ENCODE measurements around the gene LARP4B. TPM values are rescaled to one million over a fixed set of nuclear protein-coding genes. Genes with fewer than 3 reads are reported as not detected.
A peak's percentile ranks its signal among the peaks of the same experiment; 100 is the strongest.

Gene LARP4B
- total RNA-seq, 5 donors from 2014 or later (not counting 1 experiment from before 2014, with no cell fraction given): 77.2 to 108 (median 94.0) TPM

DNA sequence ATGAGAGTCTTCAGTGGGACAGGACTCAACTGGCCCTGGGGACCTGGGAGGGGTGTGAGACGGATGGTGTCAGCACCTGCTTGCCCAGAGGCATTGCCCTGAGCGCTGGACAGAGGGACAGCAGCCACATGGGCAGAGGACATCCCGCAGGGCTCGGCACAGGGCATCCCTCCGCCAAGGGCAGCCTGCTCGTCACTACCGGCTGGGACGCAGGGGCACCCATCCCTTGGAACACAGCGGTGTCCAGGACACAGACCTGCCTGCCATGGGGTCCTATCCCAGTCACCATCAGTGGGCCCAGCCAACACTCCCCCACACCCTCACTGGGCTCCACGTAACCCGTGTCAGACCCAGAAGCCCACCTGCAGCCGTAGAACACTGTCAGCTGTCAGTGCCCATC is 109.3 kb downstream of the LARP4B start:
- ChIA-PET CTCF (no interaction called here), POLR2A (no interaction called here)
- WGBS (ENCODE audit: insufficient coverage): 99% methylated on average over 12 of the region's 12 CpGs
- Histone ChIP-seq H3K27me3 (replicated peaks in 1 of 2; ENCODE audit: control insufficient read depth in 2 of 2, extremely low read depth in 1 of 2, insufficient read depth in 2 of 2, low read length in 1 of 2) (no peaks in the 10 kb centered on the region), H3K36me3 (ENCODE audit: control insufficient read depth in 2 of 2, extremely low read depth in 1 of 2, insufficient read depth in 1 of 2, low read length in 1 of 2) (peaks cover 18 to 88% of the 10 kb centered on the region in 2 donors), H3K4me1 (ENCODE audit: control insufficient read depth in 1 of 2, extremely low read depth in 1 of 2, insufficient read depth in 2 of 2, low read length in 2 of 2) (peaks cover 0 to 23% of the 10 kb centered on the region in 2 experiments), H3K27ac (ENCODE audit: low read length) (no peak overlapping the region), H3K9me3 (no peaks in the 10 kb centered on the region), H3K4me3 (ENCODE audit: control insufficient read depth in 1 of 2, extremely low read depth in 1 of 2, low read length in 1 of 2) (no peak overlapping the region)
- Mint-ChIP-seq H3K4me1 (peaks cover 19 to 24% (median 21%) of the 10 kb centered on the region in 3 donors), H3K4me3 (no peak overlapping the region), H3K27ac (no peak overlapping the region), H3K27me3 (no peaks in the 10 kb centered on the region), H3K9me3 (no peaks in the 10 kb centered on the region), H3K36me3 (peaks cover 69% of the 10 kb centered on the region)
- DNase-seq: no peak
- ATAC-seq (replicated peaks in 1 of 4): no peak

GRCh38 chr10:821322-821721 is 110.2 kb downstream of the LARP4B start:
- Mint-ChIP-seq H3K9me3 (no peaks in the 10 kb centered on the region), H3K27ac (peak overlapping the region in 1 of 2 donors; percentile 70), H3K4me3 (no peak overlapping the region), H3K36me3 (peaks cover 69% of the 10 kb centered on the region), H3K27me3 (no peaks in the 10 kb centered on the region), H3K4me1 (peaks cover 19 to 24% (median 21%) of the 10 kb centered on the region in 3 donors)
- Histone ChIP-seq H3K27me3 (replicated peaks in 1 of 2; ENCODE audit: control insufficient read depth in 2 of 2, extremely low read depth in 1 of 2, insufficient read depth in 2 of 2, low read length in 1 of 2) (no peaks in the 10 kb centered on the region), H3K36me3 (ENCODE audit: control insufficient read depth in 2 of 2, extremely low read depth in 1 of 2, insufficient read depth in 1 of 2, low read length in 1 of 2) (peaks cover 27 to 93% of the 10 kb centered on the region in 2 donors), H3K9me3 (no peaks in the 10 kb centered on the region), H3K4me1 (ENCODE audit: control insufficient read depth in 1 of 2, extremely low read depth in 1 of 2, insufficient read depth in 2 of 2, low read length in 2 of 2) (peaks cover 0 to 23% of the 10 kb centered on the region in 2 experiments), H3K27ac (ENCODE audit: low read length) (no peak overlapping the region), H3K4me3 (ENCODE audit: control insufficient read depth in 1 of 2, extremely low read depth in 1 of 2, low read length in 1 of 2) (no peak overlapping the region)
- POLR2A ChIA-PET: no interaction called here
- CTCF ChIA-PET: no interaction called here
- DNase-seq: no peak
- WGBS (ENCODE audit: insufficient coverage): 67% methylated on average over 4 of the region's 5 CpGs
- ATAC-seq (replicated peaks in 1 of 4): no peak

GRCh38 chr10:819816-820215 is 111.7 kb downstream of the LARP4B start:
- ATAC-seq (replicated peaks in 1 of 4) (no peak), DNase-seq (no peak)
- no peak overlapping the region for H3K4me3 Mint-ChIP-seq
- CTCF ChIA-PET: interaction anchor here in 1 of 2 donors (0.6 kb wide), 1 partner anchor 256 kb away, joined by 3 read pairs; no protein-coding TSS in a partner anchor
- no peaks in the 10 kb centered on the region for H3K9me3 Mint-ChIP-seq
- POLR2A ChIA-PET: no interaction called here
- no peaks in the 10 kb centered on the region for H3K9me3 ChIP-seq
- H3K27me3 Mint-ChIP-seq: no peaks in the 10 kb centered on the region
- WGBS (ENCODE audit: insufficient coverage): 97% methylated on average over 8 of the region's 8 CpGs
- H3K4me1 Mint-ChIP-seq: peaks cover 19 to 24% (median 21%) of the 10 kb centered on the region in 3 donors
- peaks cover 0 to 23% of the 10 kb centered on the region in 2 experiments for H3K4me1 ChIP-seq (ENCODE audit: control insufficient read depth in 1 of 2, extremely low read depth in 1 of 2, insufficient read depth in 2 of 2, low read length in 2 of 2)
- peaks cover 33 to 92% of the 10 kb centered on the region in 2 donors for H3K36me3 ChIP-seq (ENCODE audit: control insufficient read depth in 2 of 2, extremely low read depth in 1 of 2, insufficient read depth in 1 of 2, low read length in 1 of 2)
- H3K27me3 ChIP-seq (replicated peaks in 1 of 2; ENCODE audit: control insufficient read depth in 2 of 2, extremely low read depth in 1 of 2, insufficient read depth in 2 of 2, low read length in 1 of 2): no peaks in the 10 kb centered on the region
- H3K27ac Mint-ChIP-seq: peak overlapping the region in 1 of 2 donors; percentile 68
- H3K4me3 ChIP-seq (ENCODE audit: control insufficient read depth in 1 of 2, extremely low read depth in 1 of 2, low read length in 1 of 2): no peak overlapping the region
- H3K36me3 Mint-ChIP-seq: peaks cover 64% of the 10 kb centered on the region
- H3K27ac ChIP-seq (ENCODE audit: low read length): no peak overlapping the region

DNA sequence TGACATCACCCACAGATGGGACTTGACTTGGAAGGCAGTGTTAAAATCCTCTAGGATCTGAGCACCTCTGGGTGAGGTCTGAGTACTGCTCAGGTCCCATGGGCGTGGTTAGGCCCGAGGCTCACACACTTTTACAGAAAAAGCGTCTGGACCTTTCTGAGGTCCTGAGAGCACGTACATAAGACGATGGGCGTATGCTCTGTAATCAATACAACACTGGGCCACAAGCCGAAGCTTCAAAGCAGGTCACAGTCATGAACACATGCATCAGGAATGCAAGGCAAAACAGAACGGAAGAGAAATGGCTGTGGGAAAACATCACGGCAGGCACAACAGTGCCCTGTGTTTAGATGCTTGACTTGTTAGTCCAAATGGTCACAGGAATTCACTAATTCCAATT is 112.2 kb downstream of the LARP4B start:
- peaks cover 69% of the 10 kb centered on the region for H3K36me3 Mint-ChIP-seq

DNA sequence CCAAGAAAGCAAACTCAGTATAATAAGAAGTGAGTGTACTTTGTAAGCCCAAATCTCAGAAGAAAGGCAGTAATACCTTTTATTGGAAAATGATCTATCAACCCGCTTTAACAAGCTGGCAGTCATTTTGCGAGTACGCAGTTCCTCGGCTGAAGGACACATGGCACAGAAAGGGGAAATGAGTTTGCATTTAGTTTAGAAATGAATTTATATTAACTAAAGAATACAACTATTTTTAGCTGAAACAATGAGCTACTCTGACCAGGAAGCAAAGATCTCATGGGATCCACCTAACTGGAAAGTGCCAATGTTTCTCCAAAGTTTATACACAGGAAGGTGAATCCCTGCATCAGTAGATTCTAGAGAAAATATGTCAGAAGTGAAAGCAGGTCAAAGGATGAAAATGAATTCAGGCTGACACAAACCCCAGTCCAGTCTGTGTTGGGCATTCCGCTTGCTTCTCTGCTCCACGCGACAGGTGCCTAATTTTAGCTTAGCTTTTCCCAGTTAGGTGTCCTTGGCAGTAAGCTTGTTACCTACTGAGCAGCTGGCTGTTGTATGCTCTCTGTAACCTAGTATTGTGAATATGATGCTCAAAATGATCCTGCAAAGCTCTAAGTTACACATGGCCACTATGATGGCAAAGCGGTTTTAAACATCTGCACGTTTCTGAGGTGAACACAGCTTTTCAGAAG is 112.8 kb downstream of the LARP4B start:
- ChIA-PET POLR2A (no interaction called here), CTCF (interaction anchor here in 1 of 2 donors (0.8 kb wide), 1 partner anchor 45 kb away, joined by 3 read pairs; no protein-coding TSS in a partner anchor)
- Histone ChIP-seq H3K4me3 (ENCODE audit: control insufficient read depth in 1 of 2, extremely low read depth in 1 of 2, low read length in 1 of 2) (no peak overlapping the region), H3K4me1 (ENCODE audit: control insufficient read depth in 1 of 2, extremely low read depth in 1 of 2, insufficient read depth in 2 of 2, low read length in 2 of 2) (peaks cover 0 to 18% of the 10 kb centered on the region in 2 experiments), H3K36me3 (ENCODE audit: control insufficient read depth in 2 of 2, extremely low read depth in 1 of 2, insufficient read depth in 1 of 2, low read length in 1 of 2) (peaks cover 36 to 93% of the 10 kb centered on the region in 2 donors), H3K9me3 (no peaks in the 10 kb centered on the region), H3K27me3 (replicated peaks in 1 of 2; ENCODE audit: control insufficient read depth in 2 of 2, extremely low read depth in 1 of 2, insufficient read depth in 2 of 2, low read length in 1 of 2) (no peaks in the 10 kb centered on the region), H3K27ac (ENCODE audit: low read length) (no peak overlapping the region)
- Mint-ChIP-seq H3K27me3 (no peaks in the 10 kb centered on the region), H3K4me1 (peaks cover 13 to 18% (median 14%) of the 10 kb centered on the region in 3 donors), H3K27ac (no peak overlapping the region), H3K4me3 (no peak overlapping the region), H3K36me3 (peaks cover 66% of the 10 kb centered on the region), H3K9me3 (no peaks in the 10 kb centered on the region)
- no peak for ATAC-seq (replicated peaks in 1 of 4)
- 94% methylated on average over 5 of the region's 9 CpGs for WGBS (ENCODE audit: insufficient coverage)
- DNase-seq: no peak

More for the DNA sequence above, 112.2 kb downstream of the LARP4B start:
- Mint-ChIP-seq H3K4me3 (no peak overlapping the region), H3K9me3 (no peaks in the 10 kb centered on the region), H3K4me1 (peaks cover 19 to 24% (median 21%) of the 10 kb centered on the region in 3 donors), H3K27me3 (no peaks in the 10 kb centered on the region), H3K27ac (no peak overlapping the region)
- CTCF ChIA-PET: no interaction called here
- POLR2A ChIA-PET: no interaction called here
- ATAC-seq (replicated peaks in 1 of 4) (no peak), DNase-seq (no peak)
- Histone ChIP-seq H3K27me3 (replicated peaks in 1 of 2; ENCODE audit: control insufficient read depth in 2 of 2, extremely low read depth in 1 of 2, insufficient read depth in 2 of 2, low read length in 1 of 2) (no peaks in the 10 kb centered on the region), H3K9me3 (no peaks in the 10 kb centered on the region), H3K4me3 (ENCODE audit: control insufficient read depth in 1 of 2, extremely low read depth in 1 of 2, low read length in 1 of 2) (no peak overlapping the region), H3K36me3 (ENCODE audit: control insufficient read depth in 2 of 2, extremely low read depth in 1 of 2, insufficient read depth in 1 of 2, low read length in 1 of 2) (peaks cover 34 to 93% of the 10 kb centered on the region in 2 donors), H3K27ac (ENCODE audit: low read length) (no peak overlapping the region), H3K4me1 (ENCODE audit: control insufficient read depth in 1 of 2, extremely low read depth in 1 of 2, insufficient read depth in 2 of 2, low read length in 2 of 2) (peaks cover 0 to 23% of the 10 kb centered on the region in 2 experiments)
- WGBS (ENCODE audit: insufficient coverage): 97% methylated on average over 7 of the region's 9 CpGs

GRCh38 chr10:818010-818409 is 113.5 kb downstream of the LARP4B start:
- H3K4me1 ChIP-seq (ENCODE audit: control insufficient read depth in 1 of 2, extremely low read depth in 1 of 2, insufficient read depth in 2 of 2, low read length in 2 of 2): peaks cover 0 to 11% of the 10 kb centered on the region in 2 experiments
- Mint-ChIP-seq H3K27ac (peak overlapping the region in 1 of 2 donors; percentile 5), H3K36me3 (peaks cover 65% of the 10 kb centered on the region), H3K9me3 (no peaks in the 10 kb centered on the region), H3K27me3 (no peaks in the 10 kb centered on the region), H3K4me1 (peaks cover 6 to 11% (median 8%) of the 10 kb centered on the region in 3 donors), H3K4me3 (no peak overlapping the region)
- ChIA-PET CTCF (interaction anchor here in 1 of 2 donors (0.8 kb wide), 1 partner anchor 46 kb away, joined by 3 read pairs; no protein-coding TSS in a partner anchor), POLR2A (no interaction called here)
- H3K36me3 ChIP-seq (ENCODE audit: control insufficient read depth in 2 of 2, extremely low read depth in 1 of 2, insufficient read depth in 1 of 2, low read length in 1 of 2): peaks cover 36 to 93% of the 10 kb centered on the region in 2 donors
- H3K27me3 ChIP-seq (replicated peaks in 1 of 2; ENCODE audit: control insufficient read depth in 2 of 2, extremely low read depth in 1 of 2, insufficient read depth in 2 of 2, low read length in 1 of 2): no peaks in the 10 kb centered on the region
- no peaks in the 10 kb centered on the region for H3K9me3 ChIP-seq
- 100% methylated on average over 1 of the region's 2 CpGs for WGBS (ENCODE audit: insufficient coverage)
- no peak for ATAC-seq (replicated peaks in 1 of 4)
- no peak overlapping the region for H3K4me3 ChIP-seq (ENCODE audit: control insufficient read depth in 1 of 2, extremely low read depth in 1 of 2, low read length in 1 of 2)
- H3K27ac ChIP-seq (ENCODE audit: low read length): no peak overlapping the region
- DNase-seq: no peak

All from T-cell (primary cell).